Measurements from ENCODE around the gene MED26.
A peak's percentile ranks its signal among the peaks of the same experiment; 100 is the strongest.
"Not testable (repeated sequence)": the region's sequence is repeated elsewhere in the genome, so short reads cannot be mapped to it uniquely, and the experiment has no call there.

The MED26 gene

DNA sequence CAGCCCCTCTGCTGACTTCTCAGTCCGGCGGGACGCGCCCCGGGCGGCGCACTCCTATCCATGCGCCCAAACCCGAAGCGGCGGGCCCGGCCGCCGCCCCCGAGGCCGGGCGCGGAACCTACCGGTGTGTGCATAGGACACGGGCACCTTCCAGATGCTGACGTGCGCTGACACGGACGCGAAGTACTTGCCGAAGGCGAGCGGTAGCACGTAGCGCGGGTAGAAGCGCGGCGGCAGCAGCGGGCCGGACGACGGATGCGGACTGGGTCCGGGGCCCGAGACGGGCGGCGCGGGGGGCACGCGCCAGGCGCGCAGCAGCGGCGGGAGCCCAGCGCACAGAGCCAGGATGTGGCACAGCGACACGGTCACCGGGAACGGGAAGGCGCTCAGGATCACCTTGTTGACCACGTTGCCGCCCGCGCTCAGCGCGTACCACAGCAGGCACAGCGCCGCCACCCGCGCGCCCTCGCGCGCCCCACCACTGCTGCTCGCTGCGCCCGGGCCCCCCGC, 56.1 kb downstream of the MED26 start:
- Histone ChIP-seq H3K27ac (ENCODE audit: low read depth, low read length) (peak overlapping the region; percentile 65), H3K36me3 (ENCODE audit: control insufficient read depth, insufficient read depth, low read length) (peaks cover 48% of the 10 kb centered on the region), H3K9me3 (ENCODE audit: control insufficient read depth, insufficient read depth, low read length) (no peaks in the 10 kb centered on the region)

GRCh38 chr19:16571283-16571682, 56.7 kb downstream of the MED26 start:
- Histone ChIP-seq H3K27ac (ENCODE audit: low read depth, low read length) (no peak overlapping the region), H3K9ac (ENCODE audit: low read depth, low read length) (peak overlapping the region; percentile 90; the same call in 1 of the 2 replicates), H3K9me3 (ENCODE audit: control insufficient read depth, insufficient read depth, low read length) (no peaks in the 10 kb centered on the region), H3K4me1 (ENCODE audit: control insufficient read depth, insufficient read depth, low read length) (peaks cover 8% of the 10 kb centered on the region; the same call in 1 of the 2 replicates), H3K27me3 (ENCODE audit: control insufficient read depth, insufficient read depth, low read length) (no peaks in the 10 kb centered on the region), H3K4me3 (ENCODE audit: low read depth, low read length) (peak overlapping the region; percentile 95), H3K36me3 (ENCODE audit: control insufficient read depth, insufficient read depth, low read length) (peaks cover 48% of the 10 kb centered on the region)

More for the DNA sequence above, 56.1 kb downstream of the MED26 start:
- Histone ChIP-seq H3K9ac (ENCODE audit: low read depth, low read length) (peak overlapping the region; percentile 90), H3K27me3 (ENCODE audit: control insufficient read depth, insufficient read depth, low read length) (no peaks in the 10 kb centered on the region), H3K4me3 (ENCODE audit: low read depth, low read length) (peak overlapping the region; percentile 95), H3K4me1 (ENCODE audit: control insufficient read depth, insufficient read depth, low read length) (peaks cover 8% of the 10 kb centered on the region; the same call in 1 of the 2 replicates)

DNA sequence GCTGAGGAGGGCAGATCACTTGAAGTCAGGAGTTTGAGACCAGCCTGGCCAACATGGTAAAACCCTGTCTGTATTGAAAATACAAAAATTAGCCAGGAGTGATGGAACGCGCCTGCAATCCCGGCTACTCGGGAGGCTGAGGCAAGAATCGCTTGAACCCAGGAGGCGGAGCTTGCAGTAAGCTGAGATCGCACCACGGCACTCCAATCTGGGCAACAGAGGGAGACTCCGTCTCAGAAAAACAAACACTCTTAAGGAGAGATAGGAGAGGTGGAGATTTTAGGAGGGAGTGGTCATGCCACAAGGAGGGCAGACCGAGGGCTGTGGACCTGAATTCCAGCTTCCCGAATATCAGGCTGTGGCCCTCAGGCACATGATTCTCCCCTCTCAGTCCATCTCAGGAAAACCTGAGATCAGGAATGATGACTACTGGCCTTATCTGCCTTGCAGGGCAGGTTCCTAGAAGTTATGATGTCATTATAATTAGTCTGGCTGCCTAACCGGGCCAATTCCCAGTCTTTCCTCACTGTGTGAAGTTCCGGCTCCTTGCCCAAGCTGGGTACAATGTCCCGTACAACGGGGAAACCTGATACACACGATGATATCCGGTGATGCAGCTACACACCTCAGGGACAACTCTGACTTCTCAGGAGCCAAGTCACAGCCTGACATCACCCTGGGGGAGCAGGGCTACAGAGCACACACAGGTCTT, 58.2 kb downstream of the MED26 start:
- H3K27ac ChIP-seq (ENCODE audit: low read depth, low read length) = no peak overlapping the region
- no peak overlapping the region for H3K9ac ChIP-seq (ENCODE audit: low read depth, low read length)
- no peaks in the 10 kb centered on the region for H3K27me3 ChIP-seq (ENCODE audit: control insufficient read depth, insufficient read depth, low read length)
- H3K36me3 ChIP-seq (ENCODE audit: control insufficient read depth, insufficient read depth, low read length) = peaks cover 44% of the 10 kb centered on the region
- peaks cover 8% of the 10 kb centered on the region; the same call in 1 of the 2 replicates for H3K4me1 ChIP-seq (ENCODE audit: control insufficient read depth, insufficient read depth, low read length)
- no peak overlapping the region for H3K4me3 ChIP-seq (ENCODE audit: low read depth, low read length)
- H3K9me3 ChIP-seq (ENCODE audit: control insufficient read depth, insufficient read depth, low read length) = no peaks in the 10 kb centered on the region

DNA sequence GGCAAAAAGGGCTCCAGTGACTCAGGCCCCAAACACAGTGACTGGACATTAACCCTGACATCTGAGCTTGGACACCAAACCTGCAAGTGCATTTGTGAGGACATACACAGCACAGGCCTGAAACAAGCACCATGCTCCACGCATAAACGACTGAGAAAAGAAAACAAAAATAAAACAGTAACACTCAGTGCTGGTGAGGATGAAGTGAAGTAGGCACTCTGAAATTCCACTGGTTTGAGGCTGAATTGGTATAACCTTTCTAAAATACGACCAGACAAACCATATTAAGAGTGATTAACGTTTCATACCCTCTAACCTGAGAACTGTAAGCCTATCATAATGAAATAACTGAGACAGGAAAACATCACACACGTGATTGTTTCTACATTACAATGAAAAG, 61.3 kb downstream of the MED26 start:
- Histone ChIP-seq H3K36me3 (ENCODE audit: control insufficient read depth, insufficient read depth, low read length) (peaks cover 68% of the 10 kb centered on the region), H3K4me1 (ENCODE audit: control insufficient read depth, insufficient read depth, low read length) (peaks cover 3% of the 10 kb centered on the region; the same call in 1 of the 2 replicates), H3K4me3 (ENCODE audit: low read depth, low read length) (no peak overlapping the region), H3K27me3 (ENCODE audit: control insufficient read depth, insufficient read depth, low read length) (no peaks in the 10 kb centered on the region), H3K9ac (ENCODE audit: low read depth, low read length) (no peak overlapping the region), H3K9me3 (ENCODE audit: control insufficient read depth, insufficient read depth, low read length) (no peaks in the 10 kb centered on the region), H3K27ac (ENCODE audit: low read depth, low read length) (no peak overlapping the region)

GRCh38 chr19:16566161-16566560, 61.8 kb downstream of the MED26 start:
- Histone ChIP-seq H3K4me3 (ENCODE audit: low read depth, low read length) (no peak overlapping the region), H3K9ac (ENCODE audit: low read depth, low read length) (no peak overlapping the region), H3K27me3 (ENCODE audit: control insufficient read depth, insufficient read depth, low read length) (no peaks in the 10 kb centered on the region), H3K9me3 (ENCODE audit: control insufficient read depth, insufficient read depth, low read length) (no peaks in the 10 kb centered on the region), H3K4me1 (ENCODE audit: control insufficient read depth, insufficient read depth, low read length) (peaks cover 1% of the 10 kb centered on the region; the same call in 1 of the 2 replicates), H3K36me3 (ENCODE audit: control insufficient read depth, insufficient read depth, low read length) (peaks cover 73% of the 10 kb centered on the region), H3K27ac (ENCODE audit: low read depth, low read length) (no peak overlapping the region)

DNA sequence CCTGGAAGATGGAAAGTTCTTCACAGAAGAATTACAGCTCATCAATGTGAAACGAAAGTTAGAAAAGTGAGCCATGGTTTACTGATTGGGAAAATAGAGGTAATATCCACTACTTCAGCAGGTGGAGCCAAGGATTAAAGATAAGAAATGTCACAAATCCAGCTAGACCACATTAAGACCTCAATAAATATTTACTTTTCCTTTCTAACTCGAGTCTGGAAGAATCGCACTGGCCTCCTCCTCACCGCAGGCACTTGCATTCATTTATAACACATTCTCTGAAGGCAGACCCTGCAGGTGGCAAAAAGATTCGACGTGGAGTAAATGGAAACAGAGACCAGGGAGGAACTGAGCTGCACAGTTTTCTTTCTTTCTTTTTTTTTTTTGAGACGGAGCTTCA, 63.2 kb downstream of the MED26 start:
- no peaks in the 10 kb centered on the region for H3K4me1 ChIP-seq (ENCODE audit: control insufficient read depth, insufficient read depth, low read length)
- no peaks in the 10 kb centered on the region for H3K27me3 ChIP-seq (ENCODE audit: control insufficient read depth, insufficient read depth, low read length)
- H3K4me3 ChIP-seq (ENCODE audit: low read depth, low read length) = no peak overlapping the region
- no peak overlapping the region for H3K9ac ChIP-seq (ENCODE audit: low read depth, low read length)
- peaks cover 76% of the 10 kb centered on the region for H3K36me3 ChIP-seq (ENCODE audit: control insufficient read depth, insufficient read depth, low read length)
- no peaks in the 10 kb centered on the region for H3K9me3 ChIP-seq (ENCODE audit: control insufficient read depth, insufficient read depth, low read length)
- H3K27ac ChIP-seq (ENCODE audit: low read depth, low read length) = no peak overlapping the region

- Histone ChIP-seq H3K4me3 (ENCODE audit: low read depth, low read length) (no peak overlapping the region), H3K36me3 (ENCODE audit: control insufficient read depth, insufficient read depth, low read length) (peaks cover 70% of the 10 kb centered on the region), H3K27me3 (ENCODE audit: control insufficient read depth, insufficient read depth, low read length) (no peaks in the 10 kb centered on the region), H3K9ac (ENCODE audit: low read depth, low read length) (no peak overlapping the region), H3K9me3 (ENCODE audit: control insufficient read depth, insufficient read depth, low read length) (no peaks in the 10 kb centered on the region), H3K4me1 (ENCODE audit: control insufficient read depth, insufficient read depth, low read length) (no peaks in the 10 kb centered on the region), H3K27ac (ENCODE audit: low read depth, low read length) (no peak overlapping the region)
These were observed 65.4 kb downstream of the MED26 start for GRCh38 chr19:16562608-16563025.

- peaks cover 63% of the 10 kb centered on the region for H3K36me3 ChIP-seq (ENCODE audit: control insufficient read depth, insufficient read depth, low read length)
- no peaks in the 10 kb centered on the region for H3K9me3 ChIP-seq (ENCODE audit: control insufficient read depth, insufficient read depth, low read length)
- no peak overlapping the region for H3K27ac ChIP-seq (ENCODE audit: low read depth, low read length)
- no peaks in the 10 kb centered on the region for H3K27me3 ChIP-seq (ENCODE audit: control insufficient read depth, insufficient read depth, low read length)
- H3K4me1 ChIP-seq (ENCODE audit: control insufficient read depth, insufficient read depth, low read length) = no peaks in the 10 kb centered on the region
- H3K4me3 ChIP-seq (ENCODE audit: low read depth, low read length) = no peak overlapping the region
- H3K9ac ChIP-seq (ENCODE audit: low read depth, low read length) = no peak overlapping the region
These were observed 66.6 kb downstream of the MED26 start for GRCh38 chr19:16561382-16561781.

GRCh38 chr19:16559780-16560276, 68.2 kb downstream of the MED26 start:
- no peaks in the 10 kb centered on the region for H3K4me1 ChIP-seq (ENCODE audit: control insufficient read depth, insufficient read depth, low read length)

DNA sequence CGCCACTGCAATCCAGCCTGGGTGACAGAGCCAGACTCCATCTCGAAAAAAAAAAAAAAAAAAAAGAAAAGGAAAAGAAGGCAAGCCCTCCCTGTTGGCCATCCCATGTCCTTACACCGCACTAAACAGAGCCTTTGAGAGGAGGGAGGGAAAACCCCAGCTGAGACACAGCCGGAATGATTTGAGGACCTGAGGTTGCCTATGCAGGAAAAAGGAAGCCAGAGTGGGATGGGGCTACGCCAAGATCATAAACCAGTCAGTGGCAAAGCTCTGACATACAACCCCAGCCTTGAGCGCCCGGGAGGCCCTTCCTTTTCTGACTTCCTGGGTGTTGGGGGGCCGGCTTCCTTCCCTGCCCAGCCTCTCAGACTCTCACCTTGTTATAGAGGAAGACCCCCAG, 73.2 kb downstream of the MED26 start:
- Histone ChIP-seq H3K9ac (ENCODE audit: low read depth, low read length) (no peak overlapping the region), H3K4me3 (ENCODE audit: low read depth, low read length) (no peak overlapping the region), H3K36me3 (ENCODE audit: control insufficient read depth, insufficient read depth, low read length) (peaks cover 55% of the 10 kb centered on the region), H3K4me1 (ENCODE audit: control insufficient read depth, insufficient read depth, low read length) (no peaks in the 10 kb centered on the region), H3K27me3 (ENCODE audit: control insufficient read depth, insufficient read depth, low read length) (no peaks in the 10 kb centered on the region), H3K9me3 (ENCODE audit: control insufficient read depth, insufficient read depth, low read length) (no peaks in the 10 kb centered on the region), H3K27ac (ENCODE audit: low read depth, low read length) (no peak overlapping the region)

More at GRCh38 chr19:16559780-16560276, 68.2 kb downstream of the MED26 start:
- no peak overlapping the region for H3K9ac ChIP-seq (ENCODE audit: low read depth, low read length)
- H3K27me3 ChIP-seq (ENCODE audit: control insufficient read depth, insufficient read depth, low read length) = no peaks in the 10 kb centered on the region
- peaks cover 64% of the 10 kb centered on the region for H3K36me3 ChIP-seq (ENCODE audit: control insufficient read depth, insufficient read depth, low read length)
- no peak overlapping the region for H3K4me3 ChIP-seq (ENCODE audit: low read depth, low read length)
- H3K9me3 ChIP-seq (ENCODE audit: control insufficient read depth, insufficient read depth, low read length) = no peaks in the 10 kb centered on the region
- no peak overlapping the region for H3K27ac ChIP-seq (ENCODE audit: low read depth, low read length)

DNA sequence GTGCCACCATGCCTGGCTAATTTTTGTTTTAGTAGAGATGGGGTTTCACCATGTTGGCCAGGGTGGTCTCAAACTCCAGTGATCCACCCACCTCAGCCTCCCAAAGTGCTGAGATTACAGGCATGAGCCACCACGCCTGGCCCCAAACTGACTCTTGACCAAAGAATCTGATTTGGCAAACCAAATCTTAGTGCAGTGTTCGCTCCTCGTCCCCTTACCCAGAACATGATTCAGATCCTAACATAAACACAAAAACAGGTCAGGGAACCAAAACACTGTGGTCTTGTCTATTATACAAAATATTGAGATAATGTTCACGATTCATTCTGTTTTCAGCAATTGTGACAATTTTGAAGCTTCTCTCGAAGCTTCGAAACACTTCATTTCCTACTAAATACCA, 76.1 kb downstream of the MED26 start:
- not testable (repeated sequence) for H3K9me3 ChIP-seq (ENCODE audit: control insufficient read depth, insufficient read depth, low read length); H3K27me3 ChIP-seq (ENCODE audit: control insufficient read depth, insufficient read depth, low read length)
- H3K36me3 ChIP-seq (ENCODE audit: control insufficient read depth, insufficient read depth, low read length) = peaks cover 46% of the 10 kb centered on the region

More for the DNA sequence above, 76.1 kb downstream of the MED26 start:
- not testable (repeated sequence) for H3K9ac ChIP-seq (ENCODE audit: low read depth, low read length); H3K27ac ChIP-seq (ENCODE audit: low read depth, low read length); H3K4me1 ChIP-seq (ENCODE audit: control insufficient read depth, insufficient read depth, low read length); H3K4me3 ChIP-seq (ENCODE audit: low read depth, low read length)

All from HUES48 (cell line).